B cell (primary cell): ENCODE results near the gene FMN1.

Experiments used
- EZH2 ChIP-seq: IDR thresholded peaks from 2 replicates; pipeline ENCODE4 v1.6.1; 2012; ENCODE audit warnings: borderline replicate concordance, low read depth, mild to moderate bottlenecking, moderate library complexity, low read length; ENCODE audit not compliant: insufficient read depth, poor library complexity, severe bottlenecking
- TF ChIP-seq, protein P1 (sequence below): fragments of 200-600 bp; IDR thresholded peaks from one replicate; pipeline ENCODE4 v1.8.0; 2022; ENCODE audit warnings: antibody characterized with exemption, mild to moderate bottlenecking

DNA sequence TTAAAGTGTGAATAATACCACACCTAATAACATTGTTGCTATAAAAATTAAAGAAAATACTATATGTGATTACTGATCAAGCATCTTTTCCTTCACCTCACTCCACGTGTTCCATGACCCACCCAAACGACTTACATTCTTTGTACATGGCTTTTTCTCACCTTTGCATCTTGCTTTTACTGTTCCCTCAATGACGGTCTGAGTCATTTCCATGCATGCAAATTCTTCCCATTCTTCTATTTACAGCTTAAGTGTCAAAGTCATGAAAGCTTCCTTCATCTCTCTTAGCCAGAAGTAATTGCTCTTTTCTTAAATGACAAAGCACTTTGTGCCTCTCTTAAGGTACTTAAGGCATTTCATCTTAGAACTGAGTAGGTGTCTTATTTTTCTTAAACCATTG is 412.7 kb downstream of the FMN1 start:
- TF ChIP-seq, protein P1, sequence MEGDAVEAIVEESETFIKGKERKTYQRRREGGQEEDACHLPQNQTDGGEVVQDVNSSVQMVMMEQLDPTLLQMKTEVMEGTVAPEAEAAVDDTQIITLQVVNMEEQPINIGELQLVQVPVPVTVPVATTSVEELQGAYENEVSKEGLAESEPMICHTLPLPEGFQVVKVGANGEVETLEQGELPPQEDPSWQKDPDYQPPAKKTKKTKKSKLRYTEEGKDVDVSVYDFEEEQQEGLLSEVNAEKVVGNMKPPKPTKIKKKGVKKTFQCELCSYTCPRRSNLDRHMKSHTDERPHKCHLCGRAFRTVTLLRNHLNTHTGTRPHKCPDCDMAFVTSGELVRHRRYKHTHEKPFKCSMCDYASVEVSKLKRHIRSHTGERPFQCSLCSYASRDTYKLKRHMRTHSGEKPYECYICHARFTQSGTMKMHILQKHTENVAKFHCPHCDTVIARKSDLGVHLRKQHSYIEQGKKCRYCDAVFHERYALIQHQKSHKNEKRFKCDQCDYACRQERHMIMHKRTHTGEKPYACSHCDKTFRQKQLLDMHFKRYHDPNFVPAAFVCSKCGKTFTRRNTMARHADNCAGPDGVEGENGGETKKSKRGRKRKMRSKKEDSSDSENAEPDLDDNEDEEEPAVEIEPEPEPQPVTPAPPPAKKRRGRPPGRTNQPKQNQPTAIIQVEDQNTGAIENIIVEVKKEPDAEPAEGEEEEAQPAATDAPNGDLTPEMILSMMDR, result no peak
- TF ChIP-seq EZH2, result no peak
